Liver (tissue), 9 donors: Measurements from ENCODE around the gene SOX13. TPM values are rescaled to one million over a fixed set of nuclear protein-coding genes. Genes with fewer than 3 reads are reported as not detected.

Experiments
- DNase-seq: peaks from one replicate; pipeline ENCODE4 v3.0.0-alpha.2; 2017; ENCODE audit warnings: low spot score
- H3K27ac ChIP-seq, 2 donors: one replicate each; pipeline ENCODE4 v1.7.0; 2013; ENCODE audit warnings: inconsistent platforms in 2 of 2, low read length in 2 of 2, control low read depth in 1 of 2, low read depth in 1 of 2, mild to moderate bottlenecking in 1 of 2
- H3K27me3 ChIP-seq, 4 donors: one replicate each; pipeline versions ENCODE4 v1.6.1 to v1.7.0; 2013; ENCODE audit warnings: low read length in 3 of 4, inconsistent platforms in 1 of 4, mild to moderate bottlenecking in 1 of 4, moderate library complexity in 1 of 4; ENCODE audit not compliant: control insufficient read depth in 4 of 4, insufficient read depth in 4 of 4
- H3K36me3 ChIP-seq, 4 donors: one replicate each; pipeline versions ENCODE4 v1.6.1 to v1.7.0; 2013; ENCODE audit warnings: low read length in 3 of 4, mild to moderate bottlenecking in 3 of 4, low read depth in 1 of 4, moderate library complexity in 1 of 4; ENCODE audit not compliant: control insufficient read depth in 4 of 4, insufficient read depth in 3 of 4
- H3K4me1 ChIP-seq, 4 donors: one replicate each; pipeline versions ENCODE4 v1.6.1 to v1.7.0; 2013; ENCODE audit warnings: low read length in 3 of 4, mild to moderate bottlenecking in 3 of 4, moderate library complexity in 1 of 4; ENCODE audit not compliant: control insufficient read depth in 4 of 4, insufficient read depth in 4 of 4
- H3K4me3 ChIP-seq, 3 donors: one replicate each; pipeline versions ENCODE4 v1.6.1 to v1.7.0; 2013; ENCODE audit warnings: low read length in 3 of 3, control low read depth in 1 of 3, low read depth in 1 of 3, mild to moderate bottlenecking in 1 of 3
- H3K9ac ChIP-seq, 2 donors: one replicate each; pipeline ENCODE4 v1.7.0; 2013; ENCODE audit warnings: low read length in 2 of 2, mild to moderate bottlenecking in 2 of 2, moderate library complexity in 2 of 2, control low read depth in 1 of 2, low read depth in 1 of 2
- H3K9me3 ChIP-seq, 4 donors: one replicate each; pipeline versions ENCODE4 v1.6.1 to v1.7.0; 2013; ENCODE audit warnings: low read length in 3 of 4; ENCODE audit not compliant: control insufficient read depth in 4 of 4
- ATF3 ChIP-seq: IDR thresholded peaks from 2 replicates; pipeline ENCODE4 v1.6.1; 2016; ENCODE audit warnings: antibody characterized with exemption
- CTCF ChIP-seq: fragments of 150-350 bp; IDR thresholded peaks from 2 replicates; pipeline ENCODE4 v1.5.1; 2017; ENCODE audit warnings: improper control_type of control experiment, low read depth, low read length; ENCODE audit not compliant: missing input control
- EGR1 ChIP-seq, 2 donors: IDR thresholded peaks; 2 replicates each; pipeline ENCODE4 v1.6.1; 2016 to 2018; ENCODE audit warnings: antibody characterized with exemption in 2 of 2, low read depth in 2 of 2
- FOXA1 ChIP-seq: IDR thresholded peaks from 2 replicates; pipeline ENCODE4 v1.6.1; 2016; ENCODE audit warnings: antibody characterized with exemption
- FOXA2 ChIP-seq: IDR thresholded peaks from 2 replicates; pipeline ENCODE4 v1.6.1; 2016; ENCODE audit warnings: antibody characterized with exemption
- HNF4A ChIP-seq, 2 donors: conservative IDR thresholded peaks; 2 replicates each; pipeline ENCODE4 v1.6.1; 2016; ENCODE audit warnings: antibody characterized with exemption in 2 of 2, mild to moderate bottlenecking in 2 of 2
- JUND ChIP-seq, 2 donors: IDR thresholded peaks; 2 replicates each; pipeline ENCODE4 v1.6.1; 2016; ENCODE audit warnings: antibody characterized with exemption in 2 of 2
- MAX ChIP-seq: IDR thresholded peaks from 2 replicates; pipeline ENCODE4 v1.6.1; 2016; ENCODE audit warnings: antibody characterized with exemption
- NR2F2 ChIP-seq: IDR thresholded peaks from 2 replicates; pipeline ENCODE4 v1.6.1; 2016; ENCODE audit warnings: antibody characterized with exemption
- RAD21 ChIP-seq, 2 donors: IDR thresholded peaks; 2 replicates each; pipeline ENCODE4 v1.6.1; 2016; ENCODE audit warnings: antibody characterized with exemption in 2 of 2, mild to moderate bottlenecking in 2 of 2
- RXRA ChIP-seq, 2 donors: IDR thresholded peaks; 2 replicates each; pipeline ENCODE4 v1.6.1; 2017 to 2018; ENCODE audit warnings: antibody characterized with exemption in 2 of 2, mild to moderate bottlenecking in 1 of 2
- SP1 ChIP-seq: IDR thresholded peaks from 2 replicates; pipeline ENCODE4 v1.6.1; 2018; ENCODE audit warnings: antibody characterized with exemption, mild to moderate bottlenecking
- ZBTB33 ChIP-seq: IDR thresholded peaks from 2 replicates; pipeline ENCODE4 v1.6.1; 2016; ENCODE audit warnings: antibody characterized with exemption
- WGBS: extraction: QIAGEN DNeasy Blood & Tissue Kit; methylation state at CpG from one replicate; pipeline ENCODE4 v1.1.7; 2013; 5-methylcytosine and 5-hydroxymethylcytosine counted together
- polyA plus RNA-seq, 2 donors: library from polyadenylated mRNA; stranded (reverse) in 1 of 2; unstranded in 1 of 2; fragments of 200-250 nt in 1 of 2; fragments of >200 nt in 1 of 2; fragmentation: Nextera tagmentation in 1 of 2; extraction: Ambion mirVana in 1 of 2; gene quantifications; one replicate each; pipeline versions ENCODE4 v1.2.1 to v1.2.3, GENCODE V29; 2013 to 2015
- total RNA-seq, 2 donors: library from RNA; depleted of rRNA; stranded (reverse); fragments of >200 nt; gene quantifications; one replicate each; pipeline ENCODE4 v1.2.3, GENCODE V29; 2014
- donor health status: healthy.
- donor health status: healthy.
- donor health status: healthy.
- donor health status: healthy.
- donor health status: healthy.

The SOX13 gene
- total and polyA plus RNA-seq, 4 donors, result 7.8 to 15.5 (median 8.7) TPM

DNA sequence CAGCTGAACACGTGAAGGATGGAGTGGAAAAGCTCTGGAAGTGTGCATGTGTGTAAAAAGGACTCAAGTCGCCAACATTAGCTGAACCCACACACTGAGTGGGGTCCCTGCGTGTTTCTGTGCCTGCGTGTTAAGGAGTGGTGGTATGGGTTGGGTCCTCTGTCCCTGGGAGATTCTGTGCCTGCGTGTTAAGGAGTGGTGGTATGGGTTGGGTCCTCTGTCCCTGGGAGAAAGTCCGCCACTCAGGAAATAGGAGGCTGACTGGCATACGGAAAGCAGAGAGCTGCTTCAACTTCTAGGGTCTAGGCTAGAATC, 7.0 kb upstream of the SOX13 start:
- H3K9ac ChIP-seq, result no peak overlapping the region
- no peak for TF ChIP-seq EGR1 (IDR thresholded peaks at IDR 0.05; ENCODE audit: low read depth in 2 of 2)
- TF ChIP-seq FOXA1, result no peak
- TF ChIP-seq JUND (IDR thresholded peaks at IDR 0.05), result no peak
- TF ChIP-seq ATF3, result no peak
- TF ChIP-seq CTCF, result no peak
- TF ChIP-seq SP1, result no peak
- no peak for TF ChIP-seq HNF4A (conservative IDR thresholded peaks at IDR 0.05)
- H3K4me1 ChIP-seq, result peaks cover 0 to 4% (median under 1%) of the 10 kb centered on the region in 4 donors
- H3K27ac ChIP-seq, result no peak overlapping the region
- no peaks in the 10 kb centered on the region for H3K36me3 ChIP-seq
- no peaks in the 10 kb centered on the region for H3K27me3 ChIP-seq
- no peaks in the 10 kb centered on the region for H3K9me3 ChIP-seq
- 95% methylated on average over 7 of the region's 7 CpGs for WGBS
- no peak overlapping the region for H3K4me3 ChIP-seq
- no peak for DNase-seq

DNA sequence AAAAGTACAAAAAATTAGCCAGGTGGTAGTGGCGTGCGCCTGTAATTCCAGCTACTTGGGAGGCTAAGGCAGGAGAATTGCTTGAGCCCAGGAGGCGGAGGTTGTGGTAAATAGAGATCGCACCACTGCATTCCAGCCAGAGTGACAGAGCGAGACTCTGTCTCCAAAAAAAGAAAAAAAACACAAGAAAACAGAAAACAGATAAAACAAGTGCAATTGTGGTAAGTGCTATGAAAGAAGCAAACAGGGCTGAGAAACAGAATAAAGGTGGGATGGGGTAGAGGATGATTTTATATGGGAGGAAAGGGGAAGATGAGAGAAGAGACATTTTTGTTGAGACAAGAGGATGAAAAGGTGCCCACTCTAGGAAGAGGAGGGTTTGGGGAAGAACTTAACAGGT, 5.0 kb upstream of the SOX13 start:
- Histone ChIP-seq H3K4me3 (no peak overlapping the region), H3K27me3 (no peaks in the 10 kb centered on the region), H3K9ac (no peak overlapping the region), H3K27ac (no peak overlapping the region), H3K4me1 (peaks cover 0 to 4% (median under 1%) of the 10 kb centered on the region in 4 donors), H3K9me3 (no peaks in the 10 kb centered on the region), H3K36me3 (no peaks in the 10 kb centered on the region)
- TF ChIP-seq SP1 (no peak), ZBTB33 (no peak), FOXA2 (no peak)
- no peak for DNase-seq
- 98% methylated on average over 5 of the region's 5 CpGs for WGBS

- DNase-seq, result no peak
- WGBS, result 96% methylated on average over 1 of the region's 1 CpG
Observed at GRCh38 chr1:204069887-204070286, 3.0 kb upstream of the SOX13 start.

More at GRCh38 chr1:204069887-204070286, 3.0 kb upstream of the SOX13 start:
- Histone ChIP-seq H3K27ac (no peak overlapping the region), H3K36me3 (no peaks in the 10 kb centered on the region), H3K4me1 (peaks cover 0 to 12% (median 2%) of the 10 kb centered on the region in 4 donors), H3K9ac (no peak overlapping the region), H3K4me3 (no peak overlapping the region), H3K27me3 (no peaks in the 10 kb centered on the region), H3K9me3 (no peaks in the 10 kb centered on the region)
- no peak for TF ChIP-seq RAD21 (IDR thresholded peaks at IDR 0.05)
- no peak for TF ChIP-seq MAX
- TF ChIP-seq NR2F2, result no peak
- no peak for TF ChIP-seq JUND (IDR thresholded peaks at IDR 0.05)
- TF ChIP-seq SP1, result no peak
- no peak for TF ChIP-seq RXRA (IDR thresholded peaks at IDR 0.05)
